NCI-H2029 treated with DMSO at 0.1 percent for 48 hours (cell line): ENCODE data around the gene TMEM97.
"Not testable (repeated sequence)": the region's sequence is repeated elsewhere in the genome, so short reads cannot be mapped to it uniquely, and the experiment has no call there.

ENCODE experiments used
- DNase-seq: peaks from one replicate; lab custom pipeline; 2025; lab: John Stamatoyannopoulos, UW

The TMEM97 gene

DNA sequence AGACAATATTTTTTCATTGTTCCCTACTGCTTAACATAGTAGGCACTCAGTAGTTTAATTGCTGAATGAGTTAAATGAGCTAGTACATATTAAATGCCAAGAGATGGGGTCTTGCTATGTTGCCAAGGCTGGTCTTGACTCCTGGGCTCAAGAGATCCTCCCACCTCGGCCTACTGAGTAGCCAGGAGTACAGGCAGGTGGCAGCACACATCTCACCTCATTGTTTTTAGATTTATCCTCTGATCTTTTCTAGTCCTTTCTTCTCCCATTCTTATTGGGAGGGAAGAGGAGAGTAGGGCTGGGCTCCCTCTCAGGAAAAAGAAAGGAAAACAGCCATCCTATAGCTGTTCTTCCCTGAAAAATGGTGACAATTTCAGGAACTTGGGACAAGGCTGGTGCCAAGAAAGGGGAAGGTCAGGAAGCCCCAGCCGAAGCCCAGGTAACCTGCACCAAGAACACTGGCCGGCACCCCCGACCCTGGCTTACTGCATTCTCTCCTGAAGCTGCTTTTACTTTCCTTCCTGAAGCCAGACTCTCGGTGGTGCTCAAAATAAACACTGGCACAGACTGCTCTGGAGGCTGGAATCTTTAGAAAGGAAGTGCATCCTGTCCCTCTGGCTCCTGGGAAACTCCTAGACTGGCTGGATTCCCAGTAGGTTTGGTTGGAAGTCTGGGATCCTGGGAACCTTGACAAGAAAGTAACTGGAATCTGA, 19.2 kb downstream of the TMEM97 start:
- no peak for DNase-seq

DNA sequence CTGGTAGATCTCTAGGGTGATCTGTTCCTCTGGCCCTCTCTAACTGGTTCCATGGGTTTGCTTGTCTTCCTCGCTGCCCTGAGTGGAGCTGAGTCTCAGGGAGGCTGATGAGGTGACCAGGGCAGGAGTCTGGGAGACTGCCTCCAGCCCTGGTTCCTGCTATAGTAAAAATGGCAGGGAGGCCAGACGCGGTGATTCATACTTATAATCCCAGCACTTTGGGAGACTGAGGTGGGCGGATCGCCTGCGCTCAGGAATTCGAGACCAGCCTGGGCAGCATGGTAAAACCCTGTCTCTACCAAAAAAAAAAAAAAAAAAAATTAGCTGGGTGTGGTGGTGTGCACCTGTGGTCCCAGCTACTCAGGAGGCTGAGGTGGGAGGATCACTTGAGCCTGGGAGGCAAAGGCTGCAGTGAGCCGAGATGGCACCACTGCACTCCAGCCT, 19.8 kb downstream of the TMEM97 start:
- DNase-seq = not testable (repeated sequence)

DNA sequence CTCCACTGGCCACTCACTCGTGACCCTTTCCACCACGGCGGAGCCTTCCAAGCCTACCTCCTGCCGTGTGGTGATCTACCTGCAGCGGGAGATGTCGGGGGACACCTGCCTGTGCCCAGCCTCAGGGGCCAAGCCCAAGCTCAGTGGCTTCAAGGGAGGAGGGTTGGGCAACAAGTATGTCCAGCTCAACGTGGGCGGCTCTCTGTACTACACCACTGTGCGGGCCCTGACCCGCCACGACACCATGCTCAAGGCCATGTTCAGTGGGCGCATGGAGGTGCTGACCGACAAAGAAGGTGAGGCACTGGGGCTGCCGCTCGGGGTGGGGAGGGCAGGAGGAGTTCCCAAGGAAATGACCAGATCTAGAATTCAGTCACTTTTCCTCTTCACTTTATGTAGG, 20.4 kb downstream of the TMEM97 start:
- DNase-seq = no peak

DNA sequence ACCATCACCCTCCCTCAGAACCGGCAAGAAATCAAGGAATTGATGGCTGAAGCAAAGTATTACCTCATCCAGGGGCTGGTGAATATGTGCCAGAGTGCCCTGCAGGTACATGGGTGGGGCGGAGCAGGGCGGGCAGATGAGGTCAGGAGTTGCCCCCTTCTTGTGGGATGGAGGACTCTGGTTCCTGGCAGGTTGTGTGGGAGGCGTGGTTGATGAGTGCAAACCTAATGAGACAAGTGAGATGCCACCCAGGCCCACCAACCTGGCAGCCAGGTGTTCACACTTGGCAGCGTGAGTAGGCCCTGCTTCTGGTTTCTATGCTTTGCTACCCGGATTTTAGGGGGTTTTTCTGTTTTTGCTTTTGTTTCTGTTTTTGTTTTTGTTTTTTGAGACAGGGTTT, 21.4 kb downstream of the TMEM97 start:
- DNase-seq = no peak

DNA sequence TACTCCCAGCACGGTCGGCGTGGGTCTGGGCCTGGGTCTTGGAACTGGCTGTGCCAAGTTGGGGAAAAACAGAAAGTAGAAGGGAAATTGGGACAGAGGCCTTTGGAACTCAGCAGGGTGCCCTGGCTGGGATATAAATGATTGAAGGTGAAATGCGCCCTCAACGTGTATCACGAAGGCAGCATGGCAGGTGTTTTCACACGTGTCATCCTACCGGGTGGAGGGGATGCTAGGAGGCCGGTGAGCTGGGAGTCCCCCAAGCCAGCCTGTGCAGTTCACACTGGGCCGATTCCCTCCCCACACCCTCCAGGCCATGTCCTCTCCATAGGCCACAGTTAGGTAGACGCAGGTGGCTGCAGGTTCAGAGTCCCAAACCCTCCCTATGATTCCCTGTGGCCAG, 22.5 kb downstream of the TMEM97 start:
- no peak for DNase-seq

DNA sequence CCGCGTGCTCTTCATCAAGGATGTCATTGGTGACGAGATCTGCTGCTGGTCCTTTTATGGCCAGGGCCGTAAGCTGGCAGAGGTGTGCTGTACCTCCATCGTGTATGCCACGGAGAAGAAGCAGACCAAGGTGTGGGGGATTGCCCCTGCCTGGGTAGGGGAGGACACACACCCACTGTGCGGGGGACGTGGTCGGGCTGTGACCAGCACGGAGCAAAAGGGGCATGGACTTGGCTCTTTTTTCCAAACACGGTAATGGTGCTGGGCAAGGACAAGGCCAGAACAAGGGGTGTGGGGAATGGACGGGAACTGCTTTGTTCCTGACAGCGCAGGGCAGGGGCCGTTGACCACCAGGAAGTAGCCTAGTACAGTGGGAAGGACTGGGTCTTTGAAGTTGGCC, 23.3 kb downstream of the TMEM97 start:
- no peak for DNase-seq

DNA sequence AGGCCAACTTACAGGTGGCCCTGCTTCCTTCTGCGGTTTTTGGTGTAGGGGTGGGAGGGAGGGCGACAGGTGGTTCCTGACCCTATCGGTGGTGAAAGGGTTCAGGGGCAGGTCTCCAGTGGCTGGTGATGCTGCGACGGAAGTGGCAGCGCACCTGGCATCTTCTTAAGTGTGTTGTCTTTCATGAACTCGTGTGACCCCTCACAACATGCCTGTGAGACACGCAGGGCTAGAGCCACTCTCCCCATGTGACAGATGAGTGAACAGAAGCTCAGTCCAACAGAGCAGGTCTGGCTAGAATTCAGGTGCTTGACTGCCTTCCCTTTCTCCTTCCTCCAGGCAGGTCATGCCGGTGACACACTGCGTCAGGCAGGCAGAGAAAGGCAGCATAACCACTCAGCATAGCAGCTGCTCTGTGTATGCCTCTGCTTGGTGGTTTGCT, 24.5 kb downstream of the TMEM97 start:
- DNase-seq = peak; percentile 52

DNA sequence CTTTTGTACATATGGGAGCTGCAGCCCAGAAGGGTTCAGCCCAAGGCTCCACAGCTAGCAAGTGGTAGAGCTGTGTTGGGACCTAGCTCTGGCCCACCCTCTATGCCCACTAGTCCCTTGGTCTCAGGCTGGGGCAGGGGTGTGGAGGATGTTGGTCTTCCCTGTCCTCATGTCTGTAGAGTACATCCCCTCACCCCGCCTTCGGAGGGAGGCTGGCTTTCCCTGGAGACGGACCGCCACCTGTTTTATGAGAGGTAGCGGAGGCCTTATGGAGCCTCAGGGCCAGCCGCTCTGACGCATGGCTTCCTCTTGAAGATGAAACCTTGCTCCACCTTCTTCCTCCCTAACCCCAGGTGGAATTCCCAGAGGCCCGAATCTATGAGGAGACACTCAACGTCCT, 25.0 kb downstream of the TMEM97 start:
- no peak for DNase-seq

DNA sequence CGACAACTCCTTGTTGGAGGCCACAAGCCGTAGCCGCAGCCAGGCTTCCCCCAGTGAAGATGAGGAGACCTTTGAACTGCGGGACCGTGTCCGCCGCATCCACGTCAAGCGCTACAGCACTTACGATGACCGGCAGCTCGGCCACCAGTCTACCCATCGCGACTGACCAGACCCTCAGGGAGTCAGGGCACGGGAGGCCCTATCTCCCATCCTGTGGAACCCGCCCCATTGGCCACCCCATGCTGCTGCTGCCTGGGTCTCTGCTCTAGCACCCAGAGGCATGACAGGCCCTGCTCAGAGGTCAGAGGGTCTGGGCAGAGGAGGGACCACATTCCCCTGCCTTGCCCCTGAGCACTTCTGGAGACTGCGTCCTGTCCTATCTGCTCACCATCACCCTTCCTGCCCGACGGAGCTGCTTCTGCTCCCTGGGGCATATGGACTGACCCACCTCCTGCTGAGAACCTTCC, 25.5 kb downstream of the TMEM97 start:
- DNase-seq = no peak

DNA sequence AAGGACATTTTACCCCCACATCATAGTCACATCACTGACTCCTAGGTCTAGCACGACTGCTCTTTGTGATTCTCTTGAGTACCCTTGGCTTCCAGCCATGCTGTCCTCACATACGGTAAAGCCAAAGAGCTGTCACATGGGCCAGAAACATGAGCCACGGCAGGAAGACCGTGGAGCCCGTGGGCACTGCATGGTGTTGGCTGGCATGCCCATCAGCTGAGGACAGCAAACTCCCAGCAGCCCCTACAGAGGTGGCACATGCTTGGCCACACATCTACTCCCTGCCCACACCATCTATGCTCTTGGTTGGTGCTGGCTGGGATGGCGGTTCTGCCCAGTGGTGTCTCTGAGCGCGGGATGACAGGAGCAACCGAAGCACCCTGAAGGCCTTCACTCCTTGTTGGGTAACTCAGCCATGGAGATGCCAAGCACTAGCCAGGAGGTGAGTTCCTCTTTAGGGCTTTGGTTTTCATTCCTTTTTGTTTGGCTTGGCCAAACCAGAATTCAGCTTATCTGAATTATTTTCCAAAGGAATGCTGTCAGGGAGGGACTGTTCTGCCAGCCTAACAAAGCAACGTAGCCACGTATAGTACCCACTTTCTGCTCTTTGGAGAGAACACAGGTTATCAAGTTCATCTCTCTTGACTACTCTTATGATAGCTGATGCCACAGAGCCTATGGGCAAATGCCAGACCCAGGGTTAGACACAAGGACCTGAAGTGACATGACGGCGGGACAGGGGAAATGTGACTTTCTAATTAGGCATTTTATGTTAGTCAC, 26.6 kb downstream of the TMEM97 start:
- DNase-seq = peak; percentile 68

DNA sequence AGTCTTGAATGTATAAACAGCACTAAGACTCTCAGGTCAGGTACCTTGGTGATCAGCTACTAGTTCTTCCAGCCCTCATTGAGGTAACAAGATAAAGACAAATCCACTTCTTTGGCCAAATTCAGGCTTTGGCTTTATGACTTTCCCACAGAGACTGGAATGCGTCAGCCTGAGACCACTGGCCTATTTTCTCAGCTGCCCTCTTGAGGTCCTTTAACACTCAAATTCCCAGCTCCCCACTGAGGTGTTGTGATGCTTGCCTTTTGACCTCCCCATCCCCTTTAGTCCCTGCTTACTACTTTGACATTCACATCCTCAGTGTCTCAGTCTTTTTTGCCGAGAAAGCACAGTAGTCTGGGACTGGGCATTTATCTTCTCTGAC, 27.2 kb downstream of the TMEM97 start:
- DNase-seq = no peak

DNA sequence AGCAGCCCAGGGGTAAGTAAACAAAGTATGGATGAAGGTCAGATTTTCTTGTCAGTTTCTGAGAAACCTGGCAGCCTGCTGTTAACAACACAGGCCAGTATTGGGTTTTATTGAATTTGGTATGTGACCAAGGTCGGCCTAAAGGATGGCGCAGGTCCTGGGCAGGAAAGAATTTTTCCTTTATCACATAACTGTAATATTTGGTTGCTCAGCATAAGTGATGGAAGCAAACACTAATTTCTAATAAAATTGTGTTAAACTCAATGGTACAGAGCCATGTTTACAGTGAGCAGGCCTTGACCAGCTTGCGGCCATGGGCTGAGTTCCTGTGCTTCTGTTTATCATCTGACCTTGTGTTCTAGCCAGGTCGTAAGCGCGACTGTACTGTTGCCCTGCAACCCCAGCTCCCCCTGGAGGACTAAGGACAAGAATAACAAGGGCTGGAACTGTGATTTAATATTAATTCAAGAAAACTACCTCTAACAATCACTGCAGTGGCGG, 27.8 kb downstream of the TMEM97 start:
- DNase-seq = no peak

DNA sequence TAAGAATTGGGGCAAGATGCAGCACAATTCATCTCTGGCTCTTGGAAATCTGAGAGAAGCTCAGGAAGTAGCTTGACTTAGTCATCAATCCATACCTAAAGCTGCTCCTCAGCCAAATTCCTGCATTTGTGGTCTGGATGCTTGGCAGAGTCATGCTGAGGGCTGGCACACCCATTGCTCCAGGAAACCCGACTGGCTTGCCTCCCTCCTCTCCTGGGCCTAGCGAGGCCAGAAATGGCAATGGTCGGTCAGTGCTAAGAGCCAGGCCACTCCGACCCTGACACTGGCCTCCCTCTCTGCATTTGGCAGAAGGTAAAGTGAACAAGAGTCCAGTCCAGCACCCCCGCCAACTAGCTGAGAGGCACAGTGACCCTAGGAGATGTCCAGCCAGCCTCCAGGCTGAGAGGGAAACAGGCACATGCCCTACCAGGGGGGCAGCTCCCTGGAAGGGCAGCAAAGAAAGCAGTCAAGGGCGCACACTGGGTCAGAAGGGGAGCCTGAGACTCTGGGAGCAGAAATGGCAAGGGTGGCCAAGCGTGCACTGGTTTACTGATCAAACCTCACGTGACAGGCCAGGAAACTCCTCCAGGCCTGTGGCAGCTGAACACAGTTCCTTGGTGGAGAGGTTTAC, 28.4 kb downstream of the TMEM97 start:
- no peak for DNase-seq

DNA sequence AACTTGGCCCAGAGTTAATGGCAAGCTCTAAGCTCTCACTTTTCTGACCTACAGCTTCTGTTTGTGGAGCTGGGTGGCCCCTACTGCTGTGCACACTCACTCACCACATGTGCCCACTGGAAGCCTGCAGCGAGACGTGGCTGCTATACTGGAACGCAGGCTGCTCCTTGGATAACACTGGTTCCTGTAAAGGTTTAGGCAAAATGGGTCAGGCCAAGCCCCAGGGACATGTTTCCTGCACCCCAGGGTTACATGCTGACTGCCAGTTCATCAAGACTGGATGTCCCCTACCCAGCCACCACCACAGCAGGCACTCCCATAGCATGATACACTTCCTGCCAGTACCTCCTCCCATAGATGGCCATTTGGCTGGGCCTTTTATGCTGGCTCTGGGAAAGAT, 30.0 kb downstream of the TMEM97 start:
- DNase-seq = no peak

DNA sequence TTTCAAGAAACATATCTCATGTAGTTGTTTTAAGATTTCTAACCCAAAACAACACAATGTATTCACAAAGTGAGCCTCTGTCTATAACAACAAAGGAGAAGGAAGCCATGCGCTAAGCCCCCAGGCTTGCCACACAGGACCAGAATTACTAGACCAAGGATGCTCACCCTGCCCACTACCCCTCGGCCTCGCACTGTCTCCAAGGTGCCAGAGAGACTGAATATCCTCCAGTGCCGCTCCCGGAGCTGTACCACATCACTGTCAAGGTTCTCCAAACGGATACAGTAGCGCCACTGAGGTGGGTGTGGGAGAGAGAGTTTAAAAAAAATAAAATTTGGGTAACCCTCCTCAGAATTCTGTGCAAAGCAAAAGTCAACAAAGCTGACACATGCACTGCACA, 31.3 kb downstream of the TMEM97 start:
- no peak for DNase-seq

DNA sequence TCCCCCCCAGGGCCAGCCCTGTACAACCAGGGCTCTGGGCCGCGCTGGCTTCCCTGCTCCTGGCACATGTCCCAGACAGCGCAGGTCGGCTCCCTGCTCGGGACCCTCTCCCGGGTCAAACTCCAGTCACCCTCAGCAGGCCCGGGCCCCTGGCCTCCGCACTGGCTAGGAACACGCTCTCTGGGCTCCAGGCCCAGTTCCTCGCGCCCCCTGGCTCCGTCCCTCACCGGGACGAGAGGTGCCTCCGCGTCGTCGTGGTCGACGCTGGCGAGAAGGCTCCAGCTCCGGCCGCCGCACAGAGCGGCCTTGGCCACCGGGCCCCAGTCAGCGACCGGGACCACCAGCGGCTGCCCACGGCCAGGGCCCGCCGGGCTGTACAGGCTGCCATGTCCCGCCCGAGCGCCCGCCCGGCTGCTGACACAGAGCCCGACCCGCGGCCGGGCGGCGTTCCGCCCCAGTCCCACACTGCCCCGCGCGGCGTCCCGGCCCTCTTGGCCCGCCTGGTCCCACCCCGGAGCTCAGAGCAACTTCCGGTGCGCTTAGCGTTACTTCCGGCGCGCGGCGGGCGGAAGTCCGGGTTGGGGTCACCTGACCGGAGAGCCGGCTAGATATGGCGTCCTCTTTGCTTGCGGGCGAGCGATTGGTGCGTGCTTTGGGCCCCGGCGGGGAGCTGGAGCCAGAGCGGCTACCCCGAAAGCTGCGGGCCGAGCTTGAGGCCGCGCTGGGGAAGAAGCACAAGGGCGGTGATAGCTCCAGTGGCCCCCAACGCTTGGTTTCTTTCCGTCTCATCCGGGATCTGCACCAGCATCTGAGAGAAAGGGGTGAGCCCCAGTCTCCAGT, 38.3 kb downstream of the TMEM97 start, which contains the start of gene POLDIP2:
POLDIP2 (minus strand) TSS at position 467 of the 840 bp plus-strand sequence; CDS start at position 388, 79 bp downstream.
- DNase-seq = peak; percentile 50

DNA sequence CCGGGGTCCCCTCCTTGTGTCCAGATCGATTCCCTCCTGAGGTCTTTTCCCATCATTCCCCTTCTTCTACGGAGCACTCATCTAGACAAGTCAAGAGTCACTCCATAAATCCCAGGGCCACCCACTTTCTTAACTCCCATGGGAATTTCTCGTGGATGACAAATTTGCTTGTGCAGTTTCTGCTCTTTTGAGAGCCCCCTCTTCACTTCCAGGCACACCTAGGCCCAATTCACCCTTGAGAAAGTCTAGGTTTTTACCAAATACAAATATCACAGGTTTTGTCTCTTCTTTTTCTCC, 38.8 kb downstream of the TMEM97 start:
- no peak for DNase-seq

DNA sequence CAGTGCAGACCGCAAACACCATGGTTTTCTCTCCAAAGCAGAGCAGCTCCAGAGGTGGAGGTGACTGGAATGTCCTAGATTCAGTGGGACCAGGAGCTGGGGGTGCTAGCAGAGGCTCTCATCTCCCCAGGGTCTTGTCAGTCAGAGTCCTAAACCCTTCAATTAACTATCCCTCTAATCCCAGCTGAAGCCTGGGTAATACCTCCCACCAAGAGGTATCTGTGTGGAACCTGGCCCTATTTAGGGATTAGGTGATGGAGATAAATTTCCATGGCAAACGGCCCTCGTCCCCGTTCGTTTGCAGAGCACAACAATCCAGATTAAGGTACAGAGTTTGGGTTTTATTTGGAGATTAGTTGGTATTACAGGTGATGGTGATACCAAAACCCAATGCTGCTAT, 44.2 kb downstream of the TMEM97 start:
- no peak for DNase-seq

DNA sequence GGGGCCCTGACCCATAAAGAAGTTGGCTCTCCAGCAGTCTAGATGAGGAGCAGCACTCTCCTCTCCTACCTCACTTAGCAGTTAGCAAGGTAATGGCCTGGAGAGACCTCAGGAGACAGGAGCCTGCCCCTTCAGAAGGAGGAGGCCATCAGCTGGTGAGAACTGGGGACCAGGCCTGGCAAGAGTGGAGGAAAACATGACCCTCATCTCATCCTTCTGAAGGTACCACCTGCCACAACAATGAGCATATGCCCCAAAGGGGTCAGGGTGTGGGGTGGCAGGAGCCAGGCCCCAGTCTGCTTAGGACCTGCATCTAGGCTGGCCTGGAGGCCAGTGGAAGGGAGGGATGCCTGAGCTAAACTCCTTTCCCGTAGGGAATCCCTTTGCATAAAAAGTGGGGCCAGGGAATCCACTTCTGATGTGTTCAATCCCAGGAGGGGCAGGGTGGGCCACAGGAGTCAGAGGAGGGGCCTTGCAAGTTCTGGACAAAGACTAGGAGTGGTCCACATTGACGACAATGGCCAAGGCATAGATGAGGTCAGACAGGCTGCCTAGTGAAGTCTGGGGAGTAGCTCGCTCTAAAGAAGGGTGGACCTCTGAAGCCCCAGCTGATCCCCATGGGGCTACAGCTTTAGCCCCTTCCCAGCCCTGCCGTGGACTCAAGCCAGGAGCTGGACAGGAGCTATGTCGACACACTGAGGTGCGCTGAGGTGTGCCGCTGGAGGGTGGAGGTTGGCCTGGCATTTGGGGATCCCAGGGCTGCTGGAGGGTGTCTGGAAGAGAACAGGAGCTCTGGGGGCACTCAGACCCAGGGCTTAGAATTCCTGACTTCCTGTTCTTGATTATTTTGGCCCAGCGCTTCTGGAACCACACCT, 45.0 kb downstream of the TMEM97 start:
- no peak for DNase-seq

DNA sequence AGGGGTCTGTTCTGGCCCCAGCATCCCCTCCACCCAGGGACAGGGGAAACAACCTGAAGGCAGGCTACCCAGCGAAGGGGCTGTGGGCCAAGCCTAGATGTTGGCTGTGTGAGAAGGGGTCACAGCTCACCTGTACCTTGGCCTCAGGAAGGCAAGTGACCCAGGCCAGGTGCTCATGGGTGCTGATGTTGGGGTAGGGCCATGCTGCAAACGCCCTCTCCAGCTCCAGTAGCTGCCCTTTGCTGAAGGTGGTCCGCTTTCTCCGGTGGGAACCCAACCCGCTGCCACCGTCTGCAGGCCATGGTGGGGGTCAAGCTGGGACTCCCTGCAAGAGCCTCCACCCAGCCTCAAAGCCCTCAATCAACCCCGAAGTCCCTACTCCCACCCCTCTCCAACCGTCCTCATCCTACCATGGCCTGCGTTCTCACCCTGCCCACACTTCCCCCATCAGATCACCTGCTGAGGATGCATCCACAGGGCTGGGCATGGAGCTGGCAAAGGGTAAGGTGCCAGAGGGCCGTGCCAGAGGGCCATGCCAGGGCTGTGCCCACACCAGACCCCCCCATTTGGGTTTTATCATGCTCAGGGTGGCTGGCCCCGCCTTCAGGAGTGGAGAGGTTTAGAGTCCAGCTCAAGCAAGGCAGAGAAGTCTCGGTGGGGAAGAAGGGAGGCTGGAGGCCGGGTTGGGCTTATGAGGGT, 45.8 kb downstream of the TMEM97 start, which contains the start of gene SEBOX:
SEBOX (minus strand) TSS at position 535 of the 699 bp plus-strand sequence; CDS start at position 487, 48 bp downstream.
- DNase-seq = no peak
